Erythroblast (primary cell): ENCODE data around the gene CHRDL2.
"Not testable (repeated sequence)": the region's sequence is repeated elsewhere in the genome, so short reads cannot be mapped to it uniquely, and the experiment has no call there.

ENCODE experiments used
- DNase-seq, 2 experiments: peaks; one replicate each; lab custom pipeline; 2025; lab: John Stamatoyannopoulos, UW
- GATA1 ChIP-seq: IDR thresholded peaks from 2 replicates; pipeline ENCODE4 v1.6.1; 2011; ENCODE audit warnings: low read depth, mild to moderate bottlenecking, control low read depth, low read length, moderate library complexity
- POLR2A ChIP-seq: IDR thresholded peaks from 2 replicates; pipeline ENCODE4 v1.6.1; 2011; ENCODE audit warnings: mild to moderate bottlenecking, low read length

The CHRDL2 gene

GRCh38 chr11:74731301-74732094, at the start of gene CHRDL2:
Gene CHRDL2, minus strand, starts transcription at chr11:74731426. Its CDS starts 538 bp downstream, at chr11:74730888.
- TF ChIP-seq POLR2A, result no peak
- no peak for TF ChIP-seq GATA1
- DNase-seq, result no peak

- DNase-seq, result no peak
- no peak for TF ChIP-seq GATA1
- TF ChIP-seq POLR2A, result no peak
Measured at GRCh38 chr11:74780248-74781005, 49.2 kb upstream of the CHRDL2 start.

DNA sequence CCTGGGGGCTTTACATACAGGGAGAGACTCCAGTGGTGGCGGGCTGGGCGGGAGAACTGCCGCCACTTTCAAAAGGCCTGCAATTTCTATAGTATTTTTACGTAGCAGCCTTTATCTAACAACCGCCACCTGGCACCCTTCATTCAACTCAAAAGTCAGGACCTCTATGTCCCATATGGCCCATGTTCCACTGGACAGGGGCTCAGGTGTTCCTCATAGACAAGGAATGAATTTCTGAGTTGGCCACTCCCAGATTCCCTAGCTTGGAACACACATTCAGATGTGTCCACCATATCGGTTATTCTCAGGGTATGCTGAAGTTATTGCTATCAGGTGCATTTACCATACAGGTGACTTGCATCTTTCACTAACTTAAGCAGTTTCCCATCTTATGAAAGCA, 47.4 kb upstream of the CHRDL2 start:
- peak in 1 of 2 experiments; percentile 10 for DNase-seq
- TF ChIP-seq GATA1 (no peak), POLR2A (no peak)

- no peak for TF ChIP-seq POLR2A
- TF ChIP-seq GATA1, result no peak
- no peak for DNase-seq
Measured at GRCh38 chr11:74777877-74778276, 46.7 kb upstream of the CHRDL2 start.

GRCh38 chr11:74777038-74777437, 45.8 kb upstream of the CHRDL2 start:
- peak in 1 of 2 experiments; percentile 6 for DNase-seq
- TF ChIP-seq POLR2A (no peak), GATA1 (no peak)

DNA sequence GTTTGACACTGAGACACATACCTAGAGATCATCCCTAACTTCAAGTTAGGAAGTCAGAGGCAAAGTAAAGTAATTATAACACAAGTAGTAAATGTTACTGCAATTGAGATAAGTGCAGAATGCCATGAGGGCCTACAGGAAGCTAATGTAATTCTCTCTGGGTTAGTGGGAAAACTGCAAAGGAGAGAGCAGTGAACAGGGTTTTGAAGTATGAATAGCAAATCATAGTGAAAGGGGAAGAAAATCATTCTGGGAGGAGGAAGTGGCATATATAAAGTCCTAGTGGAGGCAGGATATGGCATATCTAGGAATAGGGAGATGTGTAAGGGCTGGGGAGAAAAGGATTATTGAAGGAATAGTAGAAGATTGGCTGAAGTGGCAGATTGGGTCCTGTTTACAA, 45.3 kb upstream of the CHRDL2 start:
- no peak for TF ChIP-seq POLR2A
- TF ChIP-seq GATA1, result no peak
- no peak for DNase-seq

DNA sequence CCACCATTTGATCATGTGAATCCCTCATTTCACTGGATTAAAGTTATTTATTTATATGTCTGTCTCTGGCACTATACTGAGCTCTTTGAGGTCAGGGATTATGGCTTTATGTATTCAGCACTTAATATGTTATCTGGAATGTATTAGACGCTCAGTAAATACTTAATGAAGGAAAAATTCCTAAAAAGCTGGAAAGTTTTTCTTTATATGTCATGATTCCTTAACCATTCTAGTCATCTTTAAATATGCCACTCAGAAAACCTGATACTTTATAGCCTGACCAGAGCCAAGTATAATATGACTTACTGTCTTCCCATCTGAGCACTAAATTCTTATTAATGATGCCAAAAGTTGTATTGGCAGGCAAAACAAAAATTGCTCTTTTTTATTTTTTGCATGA, 44.5 kb upstream of the CHRDL2 start:
- no peak for DNase-seq

GRCh38 chr11:74773476-74773875, 42.2 kb upstream of the CHRDL2 start:
- no peak for DNase-seq
- TF ChIP-seq GATA1, result no peak
- no peak for TF ChIP-seq POLR2A

More for the DNA sequence above, 44.5 kb upstream of the CHRDL2 start:
- no peak for TF ChIP-seq POLR2A
- no peak for TF ChIP-seq GATA1

- TF ChIP-seq GATA1 (no peak), POLR2A (no peak)
- DNase-seq, result no peak
Measured at GRCh38 chr11:74771139-74771538, 39.9 kb upstream of the CHRDL2 start.

- no peak for DNase-seq
- TF ChIP-seq GATA1 (no peak), POLR2A (no peak)
Measured at GRCh38 chr11:74770456-74770855, 39.2 kb upstream of the CHRDL2 start.

- TF ChIP-seq POLR2A (no peak), GATA1 (no peak)
- DNase-seq, result no peak
Measured at GRCh38 chr11:74769055-74769707, 38.0 kb upstream of the CHRDL2 start.

- not testable (repeated sequence) for DNase-seq
Measured at GRCh38 chr11:74768172-74768651, 37.0 kb upstream of the CHRDL2 start.

- TF ChIP-seq GATA1 (no peak), POLR2A (no peak)
- DNase-seq, result no peak
Measured at GRCh38 chr11:74766905-74767304, 35.7 kb upstream of the CHRDL2 start.

DNA sequence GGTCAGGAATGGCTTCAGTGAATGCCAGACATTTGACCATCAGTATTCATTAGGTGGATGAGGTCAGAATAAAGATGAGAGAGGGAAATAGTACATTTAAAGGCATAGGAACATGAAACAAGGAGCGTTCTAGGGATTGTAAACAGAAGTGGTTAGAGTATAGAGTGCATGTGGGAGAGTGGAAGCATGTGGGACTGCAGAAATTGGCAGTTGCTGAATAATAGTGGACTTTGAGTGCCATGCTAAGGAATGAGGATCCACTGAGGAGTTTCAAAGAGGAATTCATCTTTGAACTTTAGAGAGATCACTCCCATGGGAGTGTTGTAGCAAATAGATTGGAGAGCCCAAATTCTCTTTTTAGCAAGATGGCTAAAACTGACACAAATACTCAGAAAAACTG, 25.3 kb upstream of the CHRDL2 start:
- no peak for DNase-seq
- TF ChIP-seq GATA1 (no peak), POLR2A (no peak)
